LHCN-M2 (cell line): ENCODE results near the gene GDI1. TPM values are rescaled to one million over a fixed set of nuclear protein-coding genes. Genes with fewer than 3 reads are reported as not detected.

ENCODE experiments used
- DNase-seq: peaks from one replicate; pipeline ENCODE4 v3.0.0-alpha.2; 2012; ENCODE audit warnings: low read depth
- total RNA-seq: library from RNA; depleted of rRNA; stranded (reverse); fragments of >200 nt; gene quantifications from 2 replicates; pipeline ENCODE4 v1.2.3, GENCODE V29; 2014; rRNA removed

GDI1 gene
- total RNA-seq, 1 experiment from 2014 or later = 218 TPM

- no peak for DNase-seq
Observed at GRCh38 chrX:154481195-154481594, 44.2 kb downstream of the GDI1 start.

- no peak for DNase-seq
Observed at GRCh38 chrX:154481911-154482601, 45.1 kb downstream of the GDI1 start.

- no peak for DNase-seq
Observed at GRCh38 chrX:154482786-154483185, 45.8 kb downstream of the GDI1 start.

- no peak for DNase-seq
Observed at GRCh38 chrX:154483325-154483724, 46.4 kb downstream of the GDI1 start.

- DNase-seq = no peak
Observed at GRCh38 chrX:154484255-154485149, 47.5 kb downstream of the GDI1 start.

GRCh38 chrX:154485150-154486051, 48.4 kb downstream of the GDI1 start:
- no peak for DNase-seq

GRCh38 chrX:154486052-154486395, 49.1 kb downstream of the GDI1 start:
- DNase-seq = no peak

GRCh38 chrX:154486396-154487207, 49.6 kb downstream of the GDI1 start, which contains the start of gene UBL4A:
UBL4A (minus strand) TSS chrX:154486615; CDS start chrX:154486584, 31 bp downstream.
- DNase-seq = no peak

- DNase-seq = no peak
Observed at GRCh38 chrX:154487518-154488290, 50.8 kb downstream of the GDI1 start.

GRCh38 chrX:154488336-154489075, 51.6 kb downstream of the GDI1 start:
- no peak for DNase-seq

- no peak for DNase-seq
Observed at GRCh38 chrX:154489182-154489581, 52.2 kb downstream of the GDI1 start.

GRCh38 chrX:154490021-154490413, 53.1 kb downstream of the GDI1 start:
- DNase-seq = peak; percentile 67

GRCh38 chrX:154490414-154491083, 53.6 kb downstream of the GDI1 start, which contains the start of gene SLC10A3:
SLC10A3 (minus strand) TSS chrX:154490629; CDS start chrX:154488940, 1,689 bp downstream.
- DNase-seq = peak; percentile 90

Other genes with a start within 250 kb of the GDI1 start
- not detected in 2 replicates for gene OPN1MW2, start 217.4 kb upstream of the GDI1 start, total RNA-seq
- gene OPN1MW3, start 179.6 kb upstream of the GDI1 start, total RNA-seq = not detected in 2 replicates
- gene TEX28, start 142.0 kb upstream of the GDI1 start, total RNA-seq = not detected in 2 replicates
- not detected in 2 replicates for gene TKTL1, start 141.4 kb upstream of the GDI1 start, total RNA-seq
- 1,374 and 1,654 TPM in 2 replicates for gene FLNA, start 62.5 kb upstream of the GDI1 start, total RNA-seq
- gene EMD, start 57.9 kb upstream of the GDI1 start, total RNA-seq = 67.0 and 77.3 TPM in 2 replicates
- gene RPL10, start 38.8 kb upstream of the GDI1 start, total RNA-seq = 2,668 and 4,535 TPM in 2 replicates
- gene DNASE1L1, start 27.9 kb upstream of the GDI1 start, total RNA-seq = 96.6 and 104 TPM in 2 replicates
- 28.2 and 159 TPM in 2 replicates for gene TAFAZZIN, start 25.6 kb upstream of the GDI1 start, total RNA-seq
- gene ATP6AP1, start 8.5 kb upstream of the GDI1 start, total RNA-seq = 48.9 and 50.6 TPM in 2 replicates
- gene FAM50A, start 7.0 kb downstream of the GDI1 start, total RNA-seq = 68.0 and 95.9 TPM in 2 replicates
- gene PLXNA3, start 21.1 kb downstream of the GDI1 start, total RNA-seq = 7.5 and 9.6 TPM in 2 replicates
- gene LAGE3, start 42.1 kb downstream of the GDI1 start, total RNA-seq = 66.8 and 70.1 TPM in 2 replicates
- gene UBL4A, start 49.5 kb downstream of the GDI1 start, total RNA-seq = 43.6 and 48.3 TPM in 2 replicates
- gene SLC10A3, start 53.5 kb downstream of the GDI1 start, total RNA-seq = 48.8 and 57.7 TPM in 2 replicates
- gene FAM3A, start 79.1 kb downstream of the GDI1 start, total RNA-seq = 46.5 and 47.4 TPM in 2 replicates
- 56.9 and 60.1 TPM in 2 replicates for gene G6PD, start 109.7 kb downstream of the GDI1 start, total RNA-seq
- 21.5 and 22.4 TPM in 2 replicates for gene IKBKG, start 110.5 kb downstream of the GDI1 start, total RNA-seq
- not detected in 2 replicates for gene CTAG1A, start 148.0 kb downstream of the GDI1 start, total RNA-seq
- gene CTAG1B, start 182.1 kb downstream of the GDI1 start, total RNA-seq = not detected in 2 replicates
- gene CTAG2, start 216.4 kb downstream of the GDI1 start, total RNA-seq = not detected in 2 replicates